Measurements from ENCODE around the gene OPALIN.

Gene OPALIN

DNA sequence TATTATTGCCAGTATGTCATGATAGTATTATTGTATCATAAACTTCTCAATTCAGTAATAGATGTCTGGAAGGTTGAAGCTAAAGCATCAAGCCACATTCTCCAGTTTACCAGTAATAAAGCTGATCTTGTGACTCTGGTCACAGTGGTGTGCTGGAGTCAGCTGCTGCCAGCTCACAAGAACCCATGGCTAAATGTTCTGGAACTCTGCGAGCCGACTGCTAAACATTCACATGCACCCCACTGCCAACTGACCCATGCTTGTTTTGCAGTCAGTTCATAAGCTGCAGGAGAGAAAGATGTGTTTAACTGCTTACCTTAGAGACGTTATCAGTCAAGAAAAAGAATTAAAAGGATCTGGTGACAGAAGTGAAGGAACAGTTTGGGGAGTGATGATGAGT, 60.4 kb downstream of the OPALIN start:
- no peak for DNase-seq (ENCODE audit: low read depth)

- no peak for DNase-seq (ENCODE audit: low read depth)
These were observed 61.3 kb downstream of the OPALIN start for GRCh38 chr10:96297486-96297885.

DNA sequence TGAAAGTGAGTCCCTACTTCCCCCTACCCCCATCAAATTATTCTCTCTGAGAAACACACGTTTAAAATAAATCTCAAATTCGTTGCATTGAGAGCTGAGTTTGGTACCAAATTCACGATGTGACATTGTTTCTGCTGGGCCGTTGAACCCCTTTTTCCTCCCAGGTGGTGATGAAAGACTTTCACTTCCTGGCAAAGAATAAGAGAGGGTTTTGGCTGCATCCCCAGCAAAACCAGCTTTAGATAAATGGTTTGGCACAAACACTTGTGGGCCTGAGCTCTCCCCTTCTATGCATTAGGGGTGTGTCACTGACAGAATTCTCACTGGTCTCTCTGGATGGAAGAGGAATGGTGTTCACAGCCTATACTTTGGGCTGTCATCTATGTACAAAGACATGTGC, 63.3 kb downstream of the OPALIN start:
- no peak for DNase-seq (ENCODE audit: low read depth)

Data from activated T-cell treated with anti-CD3 and anti-CD28 coated beads for 1 hour (primary cell).